Measurements from ENCODE around the gene CDH6. TPM values are rescaled to one million over a fixed set of nuclear protein-coding genes. Genes with fewer than 3 reads are reported as not detected.

Gene CDH6
- total and polyA plus RNA-seq, 4 donors: 0.25 to 10.7 (median 4.4) TPM

GRCh38 chr5:31225613-31226012 lies 32.1 kb downstream of the CDH6 start:
- H3K4me1 ChIP-seq (ENCODE audit: control insufficient read depth in 1 of 2, insufficient read depth in 2 of 2, low read length in 2 of 2): peaks cover 0 to 5% of the 10 kb centered on the region in 2 donors
- no peaks in the 10 kb centered on the region for H3K36me3 ChIP-seq (ENCODE audit: control insufficient read depth in 1 of 2, insufficient read depth in 2 of 2, low read length in 1 of 2)
- no peak for ATAC-seq (ENCODE audit: low FRiP score)
- no peak overlapping the region for H3K27ac ChIP-seq (ENCODE audit: low read depth in 1 of 2, low read length in 2 of 2)
- intact Hi-C loops (cut with DNase I): no loop called here
- no peak overlapping the region for H3K4me3 ChIP-seq (ENCODE audit: low read length in 2 of 2)
- DNase-seq: no peak
- peaks cover 1% of the 10 kb centered on the region for H3K9me3 ChIP-seq (ENCODE audit: control insufficient read depth, low read length)
- WGBS, 2 donors: 97 to 99% methylated on average over 3 of the region's 3 CpGs
- no peaks in the 10 kb centered on the region for H3K27me3 ChIP-seq (ENCODE audit: control insufficient read depth in 1 of 2, insufficient read depth in 2 of 2, low read length in 1 of 2)

GRCh38 chr5:31226651-31227050 lies 33.2 kb downstream of the CDH6 start:
- H3K9me3 ChIP-seq (ENCODE audit: control insufficient read depth, low read length): peaks cover 1% of the 10 kb centered on the region
- no peaks in the 10 kb centered on the region for H3K36me3 ChIP-seq (ENCODE audit: control insufficient read depth in 1 of 2, insufficient read depth in 2 of 2, low read length in 1 of 2)
- peaks cover 0 to 5% of the 10 kb centered on the region in 2 donors for H3K4me1 ChIP-seq (ENCODE audit: control insufficient read depth in 1 of 2, insufficient read depth in 2 of 2, low read length in 2 of 2)
- intact Hi-C loops (cut with DNase I): no loop called here
- H3K27me3 ChIP-seq (ENCODE audit: control insufficient read depth in 1 of 2, insufficient read depth in 2 of 2, low read length in 1 of 2): no peaks in the 10 kb centered on the region
- DNase-seq (no peak), ATAC-seq (ENCODE audit: low FRiP score) (no peak)
- no peak overlapping the region for H3K4me3 ChIP-seq (ENCODE audit: low read length in 2 of 2)
- 73 to 78% methylated on average over 5 of the region's 5 CpGs for WGBS, 2 donors
- no peak overlapping the region for H3K27ac ChIP-seq (ENCODE audit: low read depth in 1 of 2, low read length in 2 of 2)

- 2 to 7% methylated on average over 2 of the region's 2 CpGs for WGBS, 2 donors
- DNase-seq (no peak), ATAC-seq (ENCODE audit: low FRiP score) (no peak)
- Histone ChIP-seq H3K4me1 (ENCODE audit: control insufficient read depth in 1 of 2, insufficient read depth in 2 of 2, low read length in 2 of 2) (peaks cover 0 to 6% of the 10 kb centered on the region in 2 donors), H3K36me3 (ENCODE audit: control insufficient read depth in 1 of 2, insufficient read depth in 2 of 2, low read length in 1 of 2) (no peaks in the 10 kb centered on the region), H3K27me3 (ENCODE audit: control insufficient read depth in 1 of 2, insufficient read depth in 2 of 2, low read length in 1 of 2) (no peaks in the 10 kb centered on the region), H3K4me3 (ENCODE audit: low read length in 2 of 2) (no peak overlapping the region), H3K27ac (ENCODE audit: low read depth in 1 of 2, low read length in 2 of 2) (no peak overlapping the region), H3K9me3 (ENCODE audit: control insufficient read depth, low read length) (peaks cover 1% of the 10 kb centered on the region)
- intact Hi-C loops (cut with DNase I): no loop called here
Measured at GRCh38 chr5:31229266-31229665, 35.8 kb downstream of the CDH6 start.

GRCh38 chr5:31231177-31231838 lies 37.8 kb downstream of the CDH6 start:
- Histone ChIP-seq H3K36me3 (ENCODE audit: control insufficient read depth in 1 of 2, insufficient read depth in 2 of 2, low read length in 1 of 2) (no peaks in the 10 kb centered on the region), H3K27me3 (ENCODE audit: control insufficient read depth in 1 of 2, insufficient read depth in 2 of 2, low read length in 1 of 2) (no peaks in the 10 kb centered on the region), H3K4me3 (ENCODE audit: low read length in 2 of 2) (no peak overlapping the region), H3K27ac (ENCODE audit: low read depth in 1 of 2, low read length in 2 of 2) (no peak overlapping the region), H3K9me3 (ENCODE audit: control insufficient read depth, low read length) (no peaks in the 10 kb centered on the region), H3K4me1 (ENCODE audit: control insufficient read depth in 1 of 2, insufficient read depth in 2 of 2, low read length in 2 of 2) (peaks cover 0 to 6% of the 10 kb centered on the region in 2 donors)
- 32 to 42% methylated on average over 6 of the region's 6 CpGs for WGBS, 2 donors
- DNase-seq: no peak
- no peak for ATAC-seq (ENCODE audit: low FRiP score)
- intact Hi-C loops (cut with DNase I): no loop called here

- DNase-seq: no peak
- Histone ChIP-seq H3K9me3 (ENCODE audit: control insufficient read depth, low read length) (no peaks in the 10 kb centered on the region), H3K27me3 (ENCODE audit: control insufficient read depth in 1 of 2, insufficient read depth in 2 of 2, low read length in 1 of 2) (no peaks in the 10 kb centered on the region), H3K36me3 (ENCODE audit: control insufficient read depth in 1 of 2, insufficient read depth in 2 of 2, low read length in 1 of 2) (no peaks in the 10 kb centered on the region), H3K27ac (ENCODE audit: low read depth in 1 of 2, low read length in 2 of 2) (no peak overlapping the region), H3K4me1 (ENCODE audit: control insufficient read depth in 1 of 2, insufficient read depth in 2 of 2, low read length in 2 of 2) (peaks cover 0 to 6% of the 10 kb centered on the region in 2 donors), H3K4me3 (ENCODE audit: low read length in 2 of 2) (no peak overlapping the region)
- intact Hi-C loops (cut with DNase I): no loop called here
- ATAC-seq (ENCODE audit: low FRiP score): peak; percentile 83
- 0 to 1% methylated on average over 4 of the region's 4 CpGs for WGBS, 2 donors
Measured at GRCh38 chr5:31232273-31232888, 38.9 kb downstream of the CDH6 start.

- Histone ChIP-seq H3K9me3 (ENCODE audit: control insufficient read depth, low read length) (no peaks in the 10 kb centered on the region), H3K27me3 (ENCODE audit: control insufficient read depth in 1 of 2, insufficient read depth in 2 of 2, low read length in 1 of 2) (no peaks in the 10 kb centered on the region), H3K4me3 (ENCODE audit: low read length in 2 of 2) (no peak overlapping the region), H3K4me1 (ENCODE audit: control insufficient read depth in 1 of 2, insufficient read depth in 2 of 2, low read length in 2 of 2) (peaks cover 0 to 1% of the 10 kb centered on the region in 2 donors), H3K36me3 (ENCODE audit: control insufficient read depth in 1 of 2, insufficient read depth in 2 of 2, low read length in 1 of 2) (no peaks in the 10 kb centered on the region), H3K27ac (ENCODE audit: low read depth in 1 of 2, low read length in 2 of 2) (no peak overlapping the region)
- intact Hi-C loops (cut with DNase I): no loop called here
- no peak for DNase-seq
- ATAC-seq (ENCODE audit: low FRiP score): no peak
- WGBS, 2 donors: 85 to 94% methylated on average over 3 of the region's 3 CpGs
Measured at GRCh38 chr5:31235381-31235780, 41.9 kb downstream of the CDH6 start.

- Histone ChIP-seq H3K4me3 (ENCODE audit: low read length in 2 of 2) (no peak overlapping the region), H3K4me1 (ENCODE audit: control insufficient read depth in 1 of 2, insufficient read depth in 2 of 2, low read length in 2 of 2) (peaks cover 0 to 1% of the 10 kb centered on the region in 2 donors), H3K9me3 (ENCODE audit: control insufficient read depth, low read length) (no peaks in the 10 kb centered on the region), H3K27ac (ENCODE audit: low read depth in 1 of 2, low read length in 2 of 2) (no peak overlapping the region), H3K27me3 (ENCODE audit: control insufficient read depth in 1 of 2, insufficient read depth in 2 of 2, low read length in 1 of 2) (no peaks in the 10 kb centered on the region), H3K36me3 (ENCODE audit: control insufficient read depth in 1 of 2, insufficient read depth in 2 of 2, low read length in 1 of 2) (no peaks in the 10 kb centered on the region)
- no peak for DNase-seq
- intact Hi-C loops (cut with DNase I): no loop called here
- WGBS, 2 donors: 92% methylated on average over 6 of the region's 6 CpGs
- ATAC-seq (ENCODE audit: low FRiP score): no peak
Measured at GRCh38 chr5:31236339-31236738, 42.9 kb downstream of the CDH6 start.

- WGBS, 2 donors: 78 to 83% methylated on average over 5 of the region's 5 CpGs
- Histone ChIP-seq H3K4me1 (ENCODE audit: control insufficient read depth in 1 of 2, insufficient read depth in 2 of 2, low read length in 2 of 2) (peaks cover 0 to 1% of the 10 kb centered on the region in 2 donors), H3K27ac (ENCODE audit: low read depth in 1 of 2, low read length in 2 of 2) (no peak overlapping the region), H3K27me3 (ENCODE audit: control insufficient read depth in 1 of 2, insufficient read depth in 2 of 2, low read length in 1 of 2) (no peaks in the 10 kb centered on the region), H3K9me3 (ENCODE audit: control insufficient read depth, low read length) (no peaks in the 10 kb centered on the region), H3K4me3 (ENCODE audit: low read length in 2 of 2) (no peak overlapping the region), H3K36me3 (ENCODE audit: control insufficient read depth in 1 of 2, insufficient read depth in 2 of 2, low read length in 1 of 2) (no peaks in the 10 kb centered on the region)
- ATAC-seq (ENCODE audit: low FRiP score): no peak
- intact Hi-C loops (cut with DNase I): no loop called here
- DNase-seq: no peak
Measured at GRCh38 chr5:31237174-31237573, 43.7 kb downstream of the CDH6 start.

GRCh38 chr5:31238497-31238896 lies 45.0 kb downstream of the CDH6 start:
- DNase-seq (no peak), ATAC-seq (ENCODE audit: low FRiP score) (no peak)
- Histone ChIP-seq H3K9me3 (ENCODE audit: control insufficient read depth, low read length) (no peaks in the 10 kb centered on the region), H3K36me3 (ENCODE audit: control insufficient read depth in 1 of 2, insufficient read depth in 2 of 2, low read length in 1 of 2) (no peaks in the 10 kb centered on the region), H3K4me3 (ENCODE audit: low read length in 2 of 2) (no peak overlapping the region), H3K4me1 (ENCODE audit: control insufficient read depth in 1 of 2, insufficient read depth in 2 of 2, low read length in 2 of 2) (peaks cover 0 to 1% of the 10 kb centered on the region in 2 donors), H3K27me3 (ENCODE audit: control insufficient read depth in 1 of 2, insufficient read depth in 2 of 2, low read length in 1 of 2) (no peaks in the 10 kb centered on the region), H3K27ac (ENCODE audit: low read depth in 1 of 2, low read length in 2 of 2) (no peak overlapping the region)
- intact Hi-C loops (cut with DNase I): no loop called here
- 72 to 75% methylated on average over 2 of the region's 2 CpGs for WGBS, 2 donors

Measured in aorta (tissue), 5 donors.